GM19438 (cell line): ENCODE data around the gene SEC14L6.
"Not testable (repeated sequence)": the region's sequence is repeated elsewhere in the genome, so short reads cannot be mapped to it uniquely, and the experiment has no call there.

Source experiments
- ATAC-seq: cut with Tn5 transposase; IDR thresholded peaks from one replicate; pipeline ENCODE4 v1.9.1; 2021; ENCODE audit warnings: low read depth; ENCODE audit not compliant: unreplicated experiment

Gene SEC14L6

DNA sequence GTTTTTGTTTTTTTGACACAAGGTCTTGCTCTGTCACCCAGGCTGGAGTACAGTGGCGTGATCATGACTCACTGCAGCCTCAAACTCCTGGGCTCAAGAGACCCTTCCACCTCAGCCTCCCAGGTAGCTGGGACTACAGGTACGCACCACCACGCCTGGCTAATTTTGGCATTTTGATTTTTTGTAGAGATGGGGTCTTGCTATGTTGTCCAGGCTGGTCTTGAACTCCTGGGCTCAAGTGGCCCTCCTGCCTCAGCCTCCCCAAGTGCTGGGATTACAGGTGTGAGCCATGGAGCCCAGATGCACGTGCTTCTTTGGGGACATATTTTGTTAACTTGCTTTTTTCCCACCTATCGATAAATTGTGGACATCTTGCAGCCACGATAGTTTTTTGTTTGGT lies 20.7 kb upstream of the SEC14L6 start:
- not testable (repeated sequence) for ATAC-seq

DNA sequence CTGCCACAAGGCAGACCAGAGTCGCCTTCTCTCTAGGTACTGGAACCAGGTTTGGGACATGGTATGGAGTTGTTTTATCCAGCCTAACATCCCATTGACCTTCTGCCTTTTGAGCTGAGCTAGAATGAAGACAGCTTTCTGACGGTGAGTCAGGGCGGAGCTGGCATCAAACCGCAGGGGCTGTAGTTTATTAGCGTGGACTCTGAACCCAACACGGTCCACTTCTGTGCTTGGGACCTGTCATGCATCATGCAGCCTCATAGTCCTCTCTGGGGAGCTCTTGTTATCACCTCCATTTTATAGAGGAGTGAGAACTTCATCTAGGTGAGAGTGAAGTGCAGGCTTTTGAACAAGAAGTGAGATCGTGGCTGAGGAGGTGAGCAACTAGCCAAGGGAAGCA lies 19.6 kb upstream of the SEC14L6 start:
- ATAC-seq: no peak

DNA sequence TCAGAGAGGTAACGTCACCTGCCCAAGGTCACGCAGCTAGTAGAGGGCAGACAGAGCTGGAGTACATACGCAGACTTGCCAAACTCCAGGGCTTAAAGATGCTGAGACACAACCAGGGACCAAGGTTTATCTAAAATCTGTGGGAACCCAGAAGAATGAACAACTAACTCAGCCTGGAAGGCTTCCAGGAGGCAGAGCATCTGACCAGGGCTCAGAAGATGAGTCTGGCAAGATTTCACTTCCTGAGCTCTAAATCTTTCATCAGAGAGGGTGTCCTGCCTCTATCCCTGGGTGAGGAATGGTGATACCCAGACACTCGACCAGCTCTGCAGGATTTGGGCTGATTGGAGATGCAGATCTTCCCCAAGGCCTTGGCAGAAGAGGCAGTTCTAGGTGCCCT lies 18.8 kb upstream of the SEC14L6 start:
- no peak for ATAC-seq

DNA sequence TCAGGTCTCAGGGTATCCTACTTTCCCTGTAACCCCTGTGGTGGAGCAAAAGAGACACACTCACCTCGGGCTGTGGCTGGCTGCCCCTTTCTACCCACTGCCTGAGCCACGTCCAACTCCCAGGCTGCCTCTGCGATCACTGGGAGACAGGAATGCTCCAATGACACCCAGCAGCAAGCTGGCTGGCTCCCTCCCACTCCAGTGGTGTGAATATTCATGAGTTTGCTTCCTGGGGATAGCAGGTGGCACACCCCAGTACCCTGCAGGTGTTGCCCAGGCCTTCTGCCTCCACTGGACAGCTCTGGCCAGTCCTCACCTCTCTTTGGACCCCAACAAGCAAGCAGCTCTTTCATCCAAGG lies 18.2 kb upstream of the SEC14L6 start:
- ATAC-seq: no peak

DNA sequence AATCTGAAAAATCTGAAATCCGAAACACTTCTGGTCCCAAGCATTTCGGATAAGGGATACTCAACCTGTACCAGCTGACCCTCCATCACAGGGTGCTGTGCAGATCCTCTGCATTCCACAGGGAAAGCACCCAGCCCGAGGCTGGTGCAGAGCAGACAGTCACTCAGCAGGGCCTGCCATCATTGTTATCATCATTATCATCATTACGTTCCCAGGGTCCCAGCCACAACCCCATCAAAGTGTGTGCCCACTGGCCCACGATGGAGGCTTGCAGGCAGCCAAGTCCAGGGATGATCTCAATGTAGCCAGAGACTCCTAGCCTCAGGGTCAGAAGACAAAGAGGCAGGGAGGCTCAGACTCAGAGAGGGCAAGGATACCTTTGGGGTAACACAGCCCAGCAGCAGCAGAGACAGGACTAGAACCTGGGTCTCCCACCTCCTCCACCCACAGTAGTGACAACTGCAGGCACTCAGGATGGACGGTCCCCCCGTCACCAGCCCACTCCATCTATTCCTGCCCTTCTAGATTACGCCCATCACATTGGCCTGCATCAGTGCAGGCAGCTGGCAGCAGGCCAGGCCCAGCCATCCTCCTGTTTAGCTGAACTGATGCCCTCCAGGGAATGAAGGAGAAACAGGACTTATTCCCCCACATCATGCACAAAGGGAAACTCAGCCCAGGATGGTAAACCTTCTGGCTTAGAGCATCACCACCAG lies 17.7 kb upstream of the SEC14L6 start:
- no peak for ATAC-seq

DNA sequence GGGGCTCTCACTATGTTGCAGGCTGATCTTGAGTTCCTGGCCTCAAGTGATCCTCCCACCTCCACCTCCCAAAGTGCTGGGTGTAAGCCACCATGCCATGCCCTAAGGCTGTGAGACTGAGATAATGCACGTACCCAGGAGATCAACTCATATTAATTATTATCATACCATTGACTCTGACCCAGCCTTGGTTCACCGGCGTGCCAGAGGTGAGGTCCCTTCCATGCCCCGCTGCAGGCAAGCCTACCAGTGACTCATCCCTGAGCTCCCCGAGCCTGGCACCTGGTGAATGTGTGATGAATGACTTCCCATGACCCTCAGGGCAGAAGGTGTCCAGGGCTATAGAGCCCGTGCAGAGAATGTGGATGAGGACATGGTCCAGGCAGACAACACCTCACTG lies 15.8 kb upstream of the SEC14L6 start:
- no peak for ATAC-seq

DNA sequence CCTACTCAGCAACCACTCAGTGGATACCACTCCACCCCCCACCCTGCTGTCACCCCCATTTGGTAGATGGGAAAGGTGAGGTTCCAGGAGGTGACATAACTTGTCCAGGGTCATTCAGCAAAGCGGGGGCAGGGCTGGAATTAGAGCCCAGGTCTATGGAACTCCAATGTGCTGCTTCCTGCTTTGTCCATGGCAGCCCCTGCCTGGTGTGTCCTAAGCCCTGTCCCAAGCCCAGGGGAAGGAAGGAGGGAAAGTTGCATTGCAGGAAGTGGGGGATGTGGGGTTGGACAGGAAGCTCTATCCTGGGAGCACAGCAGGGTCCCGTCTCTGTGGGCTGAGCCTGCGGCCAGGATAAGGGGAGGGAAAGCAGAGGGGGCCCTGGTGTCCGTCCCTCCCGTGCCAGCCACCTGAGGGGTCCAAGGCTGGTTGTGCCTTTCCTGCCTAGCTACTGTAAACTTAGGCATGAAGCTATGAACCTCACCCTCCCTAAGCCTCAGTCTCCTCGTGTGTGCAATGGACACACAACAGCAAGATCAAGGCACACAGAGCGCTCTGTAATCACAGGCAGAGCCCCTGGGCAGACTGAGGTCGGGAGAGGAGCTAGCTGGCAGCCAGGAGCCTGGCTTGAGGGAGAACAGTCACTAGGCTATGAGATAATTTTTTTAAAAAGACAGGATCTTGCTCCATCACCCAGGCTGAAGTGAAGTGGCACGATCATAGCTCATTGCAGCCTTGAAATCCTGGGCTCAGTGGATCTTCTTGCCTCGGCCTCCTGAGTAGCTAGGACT lies 15.1 kb upstream of the SEC14L6 start:
- ATAC-seq: no peak

DNA sequence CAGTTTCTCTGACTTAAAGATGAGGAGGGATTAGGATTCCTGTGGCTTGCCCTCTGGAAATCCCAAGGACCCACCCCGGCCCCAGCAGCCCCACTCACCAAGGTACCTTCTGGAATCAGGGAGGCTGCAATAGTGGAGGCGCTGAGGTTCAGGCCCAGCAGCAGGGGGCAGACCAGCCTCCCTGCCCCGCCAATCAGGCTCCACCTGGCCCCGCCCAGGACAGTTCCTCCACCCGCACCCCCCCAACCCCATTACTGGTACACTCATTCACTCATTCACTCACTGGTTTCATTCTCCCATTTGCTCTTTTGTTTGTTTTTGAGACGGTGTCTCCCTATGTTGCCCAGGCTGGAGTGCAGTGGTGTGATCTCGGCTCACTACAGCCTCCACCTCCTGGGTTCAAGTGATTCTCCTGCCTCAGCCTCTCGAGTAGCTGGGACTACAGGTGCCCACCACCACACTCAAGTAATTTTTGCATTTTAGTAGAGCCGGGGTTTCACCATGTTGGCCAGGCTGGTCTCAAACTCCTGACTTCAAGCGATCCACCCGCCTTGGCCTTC lies 14.2 kb upstream of the SEC14L6 start:
- ATAC-seq: not testable (repeated sequence)

DNA sequence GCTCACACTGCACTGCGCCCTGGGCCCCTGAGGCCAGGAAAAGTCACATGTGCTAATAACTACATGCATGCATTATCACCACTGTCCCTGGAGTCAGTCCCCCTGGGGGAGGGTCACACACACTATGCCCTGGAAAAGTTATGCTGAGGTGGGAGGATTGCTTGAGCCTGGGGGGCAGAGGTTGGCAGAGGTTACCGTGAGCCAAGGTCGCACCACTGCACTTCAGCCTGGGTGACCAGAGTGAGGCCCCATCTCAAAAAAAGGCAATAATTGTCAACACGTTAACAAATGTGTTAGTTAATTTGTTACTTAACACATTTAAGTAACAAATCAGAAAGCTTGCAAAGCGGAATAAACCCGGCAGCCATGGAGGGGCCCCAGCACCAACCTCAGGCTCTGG lies 13.3 kb upstream of the SEC14L6 start:
- no peak for ATAC-seq

DNA sequence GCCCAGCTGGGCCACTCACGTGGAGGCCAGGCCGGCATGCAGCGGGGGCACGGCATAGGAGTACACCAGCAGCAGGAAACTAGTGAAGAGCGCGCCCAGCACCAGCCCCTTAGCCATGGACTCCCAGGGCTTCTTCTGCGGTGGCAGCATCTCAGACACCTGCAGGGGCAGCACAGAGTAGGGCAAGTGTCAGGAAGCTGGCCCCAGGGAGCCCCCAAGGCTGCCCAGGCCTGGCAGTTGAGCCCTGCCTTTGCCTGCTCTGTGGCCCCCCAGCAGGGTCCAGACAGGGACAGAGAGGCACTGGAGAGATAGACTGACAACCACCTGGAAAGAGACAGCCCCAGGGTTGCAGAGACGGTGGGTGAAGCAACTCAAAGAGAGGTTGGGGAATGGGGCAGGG lies 10.7 kb upstream of the SEC14L6 start:
- ATAC-seq: no peak

DNA sequence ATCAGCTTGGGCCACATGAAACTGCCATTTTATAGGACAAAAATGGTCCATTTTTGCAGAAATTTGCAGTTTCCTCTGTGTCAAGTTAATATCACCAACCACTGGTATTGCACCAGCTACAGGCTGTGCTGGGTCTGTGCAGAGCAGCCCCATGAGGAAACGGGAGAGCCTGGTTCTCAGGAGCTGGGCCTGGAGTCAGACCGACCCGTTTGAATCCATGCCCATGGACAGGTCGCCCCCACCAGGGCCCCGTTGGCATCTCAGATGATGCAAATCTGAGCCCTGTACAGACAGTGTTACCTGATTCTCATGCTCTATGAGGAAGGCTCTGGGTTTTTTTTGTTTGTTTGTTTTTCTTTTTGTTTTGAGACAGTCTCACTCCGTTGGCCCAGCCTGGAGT lies 9.8 kb upstream of the SEC14L6 start:
- no peak for ATAC-seq

DNA sequence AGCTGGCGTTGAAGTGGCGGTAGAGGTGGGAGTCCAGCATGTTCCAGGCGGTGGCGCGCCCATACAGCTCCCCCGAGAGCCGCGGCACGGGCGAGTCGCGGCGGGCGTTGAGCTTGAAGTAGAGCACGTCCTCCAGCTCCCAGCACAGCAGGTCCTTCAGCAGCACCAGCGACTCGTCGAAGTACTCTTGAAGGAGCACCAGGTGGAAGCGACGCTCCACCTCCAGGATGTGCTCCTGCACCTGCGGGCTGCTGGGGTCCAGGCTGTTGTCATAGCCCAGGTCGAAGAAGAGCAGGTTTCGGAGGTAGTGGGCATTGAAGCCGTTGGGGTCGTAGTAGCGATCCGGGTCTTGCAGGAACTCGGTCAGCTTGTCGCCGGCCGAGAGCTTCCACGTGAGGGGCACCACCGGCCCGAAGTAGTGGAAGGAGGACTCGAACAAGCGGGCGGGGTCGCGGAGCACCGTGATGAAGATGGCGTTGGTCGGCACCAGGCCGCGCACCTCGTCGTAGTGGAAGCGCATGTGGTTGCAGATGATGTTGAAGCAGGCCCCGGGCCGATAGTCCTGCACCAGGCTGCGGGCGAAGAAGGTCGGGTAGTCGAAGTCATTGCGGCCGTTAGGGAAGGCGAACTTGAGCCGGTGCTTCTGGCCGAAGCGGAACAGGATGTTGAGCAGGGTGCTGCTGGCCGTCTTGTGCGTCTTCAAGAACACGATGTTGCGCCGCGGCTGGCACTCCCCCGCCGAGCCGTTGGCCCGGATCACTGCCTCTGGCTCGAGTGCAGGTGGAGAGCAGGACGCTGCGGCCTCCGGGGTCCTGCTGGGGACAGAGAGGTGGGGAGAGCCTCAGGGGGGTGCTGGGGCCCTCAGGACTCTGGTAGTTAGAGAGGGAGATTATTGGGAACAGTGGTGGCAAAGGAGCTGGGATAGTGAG lies 9.0 kb upstream of the SEC14L6 start:
- ATAC-seq: no peak

DNA sequence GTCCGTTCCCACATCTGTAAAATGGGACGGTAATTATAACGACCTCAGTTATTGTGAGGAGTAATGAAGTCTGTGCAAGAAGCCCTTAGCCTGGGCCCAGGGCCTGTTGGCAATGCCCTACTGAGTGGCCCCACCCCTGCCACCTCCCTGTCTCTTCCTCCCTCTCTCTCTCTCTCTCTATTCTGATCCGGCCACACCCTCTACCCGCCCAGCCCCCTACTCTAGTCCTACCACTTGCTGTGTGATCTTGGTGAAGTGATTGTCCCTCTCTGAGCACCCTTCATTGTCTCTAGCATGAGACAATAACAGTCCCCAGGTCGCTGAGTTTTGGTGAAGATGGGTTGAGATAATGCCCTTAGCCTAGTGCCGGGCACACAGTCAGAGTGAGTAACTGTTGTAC lies 7.4 kb upstream of the SEC14L6 start:
- ATAC-seq: no peak

DNA sequence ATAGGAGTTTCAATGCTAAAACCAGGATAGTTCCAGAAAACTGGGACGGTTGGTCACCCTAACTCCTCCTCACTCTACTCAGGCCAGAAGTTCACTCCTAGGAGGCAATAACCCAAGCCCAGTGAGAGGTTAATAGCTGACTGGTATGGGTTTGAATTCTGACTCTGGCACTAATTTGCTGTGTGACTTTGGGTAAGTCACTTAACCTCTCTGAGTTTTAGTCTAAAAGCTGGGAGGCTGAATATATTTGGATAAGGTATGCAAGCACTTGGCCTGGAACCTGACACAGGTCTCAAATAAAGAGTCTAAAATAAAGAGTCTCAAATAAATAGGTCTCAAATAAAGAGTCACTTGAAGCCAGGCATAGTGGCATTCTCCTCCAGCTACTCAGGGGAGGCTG lies 6.2 kb upstream of the SEC14L6 start:
- no peak for ATAC-seq

DNA sequence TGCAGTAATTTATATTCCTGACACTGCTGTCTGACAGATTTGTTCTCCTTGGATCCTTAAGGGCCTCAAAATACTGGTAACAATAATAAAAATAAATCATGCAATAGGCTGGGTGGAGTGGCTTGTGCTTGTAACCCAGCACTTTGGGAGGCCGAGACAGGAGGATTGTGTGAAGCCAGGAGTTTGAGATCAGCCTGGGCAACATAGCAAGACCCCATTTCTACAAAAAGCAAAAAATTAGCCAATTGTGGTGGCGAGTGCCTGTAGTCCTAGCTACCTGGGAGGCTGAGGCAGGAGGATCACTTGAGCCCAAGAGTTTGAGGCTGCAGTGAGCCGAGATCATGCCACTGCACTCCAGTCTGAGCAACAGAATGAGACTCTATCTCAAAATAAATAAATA lies 5.3 kb upstream of the SEC14L6 start:
- ATAC-seq: not testable (repeated sequence)

DNA sequence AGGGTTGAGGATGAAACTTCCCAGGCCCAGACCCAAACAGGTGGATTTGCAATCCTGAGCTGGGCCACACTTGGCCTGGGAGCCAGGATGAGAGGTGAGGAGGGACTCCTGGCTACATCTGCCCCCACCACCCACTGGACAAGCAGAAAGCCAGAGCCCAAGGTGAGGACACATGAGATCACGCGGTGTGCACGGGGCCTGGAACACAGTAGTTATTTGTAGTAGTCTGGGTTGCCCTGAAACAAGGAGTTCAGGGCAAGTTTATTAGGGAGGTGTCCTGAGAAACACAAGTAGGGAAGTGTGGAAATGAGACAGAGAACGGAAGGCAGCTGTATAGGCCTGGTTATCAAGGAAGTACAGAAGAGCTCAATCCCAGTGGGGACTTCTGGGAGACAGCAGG lies 647 bp upstream of the SEC14L6 start:
- ATAC-seq: no peak

DNA sequence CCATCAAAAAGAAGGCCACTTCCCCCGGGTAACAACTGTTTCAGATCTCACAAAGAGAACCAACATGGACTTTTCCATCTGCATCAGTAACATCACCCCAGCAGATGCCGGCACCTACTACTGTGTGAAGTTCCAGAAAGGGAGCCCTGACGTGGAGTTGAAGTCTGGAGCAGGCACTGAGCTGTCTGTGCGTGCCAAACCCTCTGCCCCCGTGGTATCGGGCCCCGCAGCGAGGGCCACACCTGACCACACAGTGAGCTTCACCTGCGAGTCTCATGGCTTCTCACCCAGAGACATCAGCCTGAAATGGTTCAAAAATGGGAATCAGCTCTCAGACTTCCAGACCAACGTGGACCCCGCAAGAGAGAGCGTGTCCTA lies 3.7 kb downstream of the SEC14L6 start:
- no peak for ATAC-seq

DNA sequence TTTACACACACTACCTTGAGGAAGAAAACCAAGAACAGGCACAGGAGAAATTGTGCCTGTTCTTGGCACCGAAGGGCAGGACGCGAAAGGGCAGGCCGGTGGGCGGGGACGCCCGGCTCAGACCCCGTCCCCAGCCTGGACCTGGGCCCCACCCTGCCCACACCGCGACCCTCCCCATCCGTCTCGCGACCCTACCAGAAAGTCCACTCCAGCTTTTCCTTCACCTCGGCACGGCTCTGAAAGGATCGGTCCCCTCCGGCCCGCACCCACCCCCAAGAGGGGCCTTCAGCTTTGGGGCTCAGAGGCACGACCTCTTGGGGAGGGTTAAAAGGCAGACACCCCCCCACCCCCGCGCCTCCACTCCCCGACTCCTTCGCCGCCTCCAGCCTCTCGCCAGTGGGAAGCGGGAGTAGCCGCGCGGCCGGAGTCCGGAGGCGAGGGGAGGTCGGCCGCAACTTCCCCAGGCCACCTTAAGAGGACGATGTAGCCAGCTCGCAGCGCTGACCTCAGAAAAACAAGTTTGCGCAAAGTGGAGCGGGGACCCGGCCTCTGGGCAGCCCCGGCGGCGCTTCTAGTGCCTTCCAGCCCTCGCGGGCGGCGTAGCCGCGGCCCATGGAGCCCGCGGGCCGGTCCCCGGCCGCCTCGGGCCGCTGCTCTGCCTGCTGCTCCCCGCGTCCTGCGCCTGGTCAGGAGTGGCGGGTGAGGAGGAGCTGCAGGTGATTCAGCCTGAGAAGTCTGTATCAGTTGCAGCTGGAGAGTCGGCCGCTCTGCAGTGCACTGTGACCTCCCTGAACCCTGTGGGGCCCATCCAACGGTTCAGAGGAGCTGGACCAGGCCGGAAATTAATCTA lies 4.4 kb downstream of the SEC14L6 start:
- no peak for ATAC-seq

DNA sequence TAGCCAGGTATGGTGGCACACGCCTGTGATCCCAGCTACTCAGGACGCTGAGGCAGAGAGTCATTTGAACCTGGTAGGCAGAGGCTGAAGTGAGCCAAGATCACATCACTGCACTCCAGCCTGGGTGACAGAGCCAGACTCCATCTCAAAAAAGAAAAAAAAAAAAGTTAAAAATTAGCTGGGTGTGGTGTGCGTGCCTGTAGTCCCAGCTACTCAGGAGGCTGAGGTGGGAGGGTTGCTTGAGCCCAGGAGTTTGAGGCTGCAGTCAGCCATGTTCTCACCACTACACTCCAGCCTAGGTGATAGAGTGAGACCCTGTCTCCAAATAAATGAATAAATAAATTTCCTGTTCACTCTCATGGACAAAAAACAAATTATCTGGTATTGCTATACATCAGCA lies 5.0 kb downstream of the SEC14L6 start:
- not testable (repeated sequence) for ATAC-seq

DNA sequence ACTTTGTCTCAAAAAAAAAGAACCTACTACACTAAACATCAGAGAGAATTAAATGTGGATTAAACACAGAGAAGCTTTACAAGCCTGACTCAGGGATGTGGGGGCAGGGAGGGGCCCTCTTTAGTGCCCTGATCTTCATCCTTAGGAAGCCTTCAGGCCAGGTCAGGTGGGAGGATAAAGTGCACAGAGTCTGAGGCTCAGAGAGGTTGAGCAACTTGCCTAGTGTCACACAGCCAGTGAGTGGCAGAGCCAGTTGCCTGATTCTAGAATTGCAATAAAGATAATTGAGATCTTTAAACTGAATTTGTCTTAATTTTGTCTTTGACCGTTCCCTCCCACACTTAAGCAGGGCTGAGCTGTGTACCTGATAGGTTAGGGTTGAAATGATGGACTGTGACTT lies 7.2 kb downstream of the SEC14L6 start:
- ATAC-seq: no peak
